ENCODE results near the gene TUBGCP4.

GRCh38 chr15:43406189-43406588, 35.3 kb downstream of the TUBGCP4 start:
- TF ChIP-seq FOXM1 (IDR thresholded peaks at IDR 0.05; ENCODE audit: borderline replicate concordance) (no peak), SUZ12 (IDR thresholded peaks at IDR 0.05) (no peak), SP1 (IDR thresholded peaks at IDR 0.05) (no peak), BHLHE40 (IDR thresholded peaks at IDR 0.05; ENCODE audit: borderline replicate concordance) (no peak), ZNF384 (IDR thresholded peaks at IDR 0.05) (no peak), HDGF (IDR thresholded peaks at IDR 0.05; ENCODE audit: borderline replicate concordance) (no peak), NFRKB (IDR thresholded peaks at IDR 0.05) (no peak), CTBP1 (IDR thresholded peaks at IDR 0.05; ENCODE audit: borderline replicate concordance) (no peak)
